ENCODE measurements around the gene ZBTB16. TPM values are rescaled to one million over a fixed set of nuclear protein-coding genes. Genes with fewer than 3 reads are reported as not detected.

The ZBTB16 gene
- polyA plus RNA-seq, 1 donor (not counting 4 experiments of a cell fraction or from before 2014, with no cell fraction given): 0.18 TPM

- no peak overlapping the region for H3K27ac ChIP-seq (ENCODE audit: control insufficient read depth, insufficient read depth, low read length)
- FAIRE-seq: no peak
- H3K27me3 ChIP-seq (ENCODE audit: control insufficient read depth, extremely low read depth, insufficient read depth, low read length): peaks cover 34% of the 10 kb centered on the region
Measured at GRCh38 chr11:114185436-114185835, 125.9 kb downstream of the ZBTB16 start.

DNA sequence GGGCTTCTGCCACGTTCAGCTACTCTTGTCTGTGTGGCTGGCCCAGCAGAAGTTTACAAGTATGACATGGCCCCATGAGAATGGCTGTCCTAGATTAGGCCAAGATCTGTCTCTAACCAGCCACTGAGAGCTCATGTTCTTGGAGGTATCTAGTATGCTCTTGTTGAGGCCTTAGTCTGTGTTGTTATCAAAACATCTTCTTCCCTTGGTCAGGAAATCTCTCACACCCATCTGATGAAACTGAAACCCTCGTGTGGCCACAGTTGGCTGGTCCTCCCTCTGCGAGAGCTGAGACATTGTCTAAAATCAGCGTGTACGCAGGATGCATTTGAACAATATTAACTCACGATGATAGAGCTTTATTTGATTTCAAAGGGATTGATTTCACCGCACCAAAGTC is 127.7 kb downstream of the ZBTB16 start:
- FAIRE-seq (no peak), DNase-seq (ENCODE audit: low read depth, low spot score) (no peak)
- Histone ChIP-seq H3K4me2 (ENCODE audit: control insufficient read depth, extremely low read depth, insufficient read depth, low read depth, low read length) (no peak overlapping the region), H3K36me3 (ENCODE audit: control insufficient read depth in 2 of 2, extremely low read depth in 1 of 2, insufficient read depth in 2 of 2, low read length in 2 of 2) (no peaks in the 10 kb centered on the region), H2AFZ (ENCODE audit: control insufficient read depth, low read length) (no peak overlapping the region), H3K27me3 (ENCODE audit: control insufficient read depth, extremely low read depth, insufficient read depth, low read length) (peaks cover 17% of the 10 kb centered on the region), H3K9ac (ENCODE audit: control insufficient read depth, extremely low read depth, insufficient read depth, low read length) (no peak overlapping the region), H3K27ac (ENCODE audit: control insufficient read depth, insufficient read depth, low read length) (no peak overlapping the region), H4K20me1 (ENCODE audit: control insufficient read depth, extremely low read depth, insufficient read depth, low read length) (no peaks in the 10 kb centered on the region), H3K9me3 (ENCODE audit: control insufficient read depth, low read depth, low read length) (no peaks in the 10 kb centered on the region), H3K9me1 (ENCODE audit: control insufficient read depth, extremely low read depth, insufficient read depth, low read length) (no peaks in the 10 kb centered on the region), H3K4me3 (ENCODE audit: control insufficient read depth in 2 of 3, extremely low read depth in 1 of 3, insufficient read depth in 2 of 3, low read depth in 1 of 3, low read length in 3 of 3) (no peak overlapping the region), H3K4me1 (ENCODE audit: control insufficient read depth, extremely low read depth, insufficient read depth, low read length) (no peaks in the 10 kb centered on the region), H3K79me2 (ENCODE audit: control insufficient read depth, insufficient read depth, low read length) (no peaks in the 10 kb centered on the region)
- no peak for TF ChIP-seq EZH2 (IDR thresholded peaks at IDR 0.05; ENCODE audit: low read length)
- no peak for TF ChIP-seq CTCF (optimal IDR thresholded peaks at IDR 0.05 in 1 of 3, IDR thresholded peaks at IDR 0.05 in 1 of 3, conservative IDR thresholded peaks at IDR 0.05 in 1 of 3; ENCODE audit: extremely low read depth in 1 of 3, insufficient read depth in 2 of 3, low read length in 3 of 3)
- dilution Hi-C loops (cut with MboI; ENCODE audit: extremely low pct_ligation_motif_present, low sequenced_read_pairs): no loop called here

More at GRCh38 chr11:114185436-114185835, 125.9 kb downstream of the ZBTB16 start:
- H4K20me1 ChIP-seq (ENCODE audit: control insufficient read depth, extremely low read depth, insufficient read depth, low read length): no peaks in the 10 kb centered on the region
- H3K79me2 ChIP-seq (ENCODE audit: control insufficient read depth, insufficient read depth, low read length): no peaks in the 10 kb centered on the region
- H3K9me3 ChIP-seq (ENCODE audit: control insufficient read depth, low read depth, low read length): no peaks in the 10 kb centered on the region
- H3K36me3 ChIP-seq (ENCODE audit: control insufficient read depth in 2 of 2, extremely low read depth in 1 of 2, insufficient read depth in 2 of 2, low read length in 2 of 2): no peaks in the 10 kb centered on the region
- no peaks in the 10 kb centered on the region for H3K4me1 ChIP-seq (ENCODE audit: control insufficient read depth, extremely low read depth, insufficient read depth, low read length)
- H3K9me1 ChIP-seq (ENCODE audit: control insufficient read depth, extremely low read depth, insufficient read depth, low read length): no peaks in the 10 kb centered on the region
- no peak overlapping the region for H3K4me2 ChIP-seq (ENCODE audit: control insufficient read depth, extremely low read depth, insufficient read depth, low read depth, low read length)
- TF ChIP-seq EZH2 (IDR thresholded peaks at IDR 0.05; ENCODE audit: low read length) (no peak), CTCF (optimal IDR thresholded peaks at IDR 0.05 in 1 of 3, IDR thresholded peaks at IDR 0.05 in 1 of 3, conservative IDR thresholded peaks at IDR 0.05 in 1 of 3; ENCODE audit: extremely low read depth in 1 of 3, insufficient read depth in 2 of 3, low read length in 3 of 3) (no peak)
- no peak overlapping the region for H2AFZ ChIP-seq (ENCODE audit: control insufficient read depth, low read length)
- H3K4me3 ChIP-seq (ENCODE audit: control insufficient read depth in 2 of 3, extremely low read depth in 1 of 3, insufficient read depth in 2 of 3, low read depth in 1 of 3, low read length in 3 of 3): no peak overlapping the region
- no peak for DNase-seq (ENCODE audit: low read depth, low spot score)
- no peak overlapping the region for H3K9ac ChIP-seq (ENCODE audit: control insufficient read depth, extremely low read depth, insufficient read depth, low read length)
- dilution Hi-C loops (cut with MboI; ENCODE audit: extremely low pct_ligation_motif_present, low sequenced_read_pairs): no loop called here
